ENCODE data around the gene PALB2.

DNA sequence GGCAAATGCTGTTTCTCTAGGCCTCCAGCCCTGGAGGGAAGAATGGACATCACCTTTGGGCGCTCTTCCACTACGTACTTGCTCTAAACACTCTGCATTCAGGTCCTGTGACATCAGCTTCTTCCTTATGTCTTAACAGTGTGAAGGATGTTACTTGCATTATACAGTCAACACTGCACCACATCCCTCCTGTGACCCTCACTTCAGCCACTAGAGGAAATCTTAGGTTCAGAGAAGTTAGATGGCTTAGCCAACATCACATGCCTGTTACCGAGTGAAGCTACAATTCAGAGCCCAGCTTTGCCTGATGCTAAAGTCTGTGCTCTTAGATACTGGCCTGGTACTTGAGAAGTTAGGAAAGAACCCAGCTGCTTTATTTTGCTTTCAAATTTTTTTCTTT lies 65.3 kb downstream of the PALB2 start:
- TF ChIP-seq, protein P1, sequence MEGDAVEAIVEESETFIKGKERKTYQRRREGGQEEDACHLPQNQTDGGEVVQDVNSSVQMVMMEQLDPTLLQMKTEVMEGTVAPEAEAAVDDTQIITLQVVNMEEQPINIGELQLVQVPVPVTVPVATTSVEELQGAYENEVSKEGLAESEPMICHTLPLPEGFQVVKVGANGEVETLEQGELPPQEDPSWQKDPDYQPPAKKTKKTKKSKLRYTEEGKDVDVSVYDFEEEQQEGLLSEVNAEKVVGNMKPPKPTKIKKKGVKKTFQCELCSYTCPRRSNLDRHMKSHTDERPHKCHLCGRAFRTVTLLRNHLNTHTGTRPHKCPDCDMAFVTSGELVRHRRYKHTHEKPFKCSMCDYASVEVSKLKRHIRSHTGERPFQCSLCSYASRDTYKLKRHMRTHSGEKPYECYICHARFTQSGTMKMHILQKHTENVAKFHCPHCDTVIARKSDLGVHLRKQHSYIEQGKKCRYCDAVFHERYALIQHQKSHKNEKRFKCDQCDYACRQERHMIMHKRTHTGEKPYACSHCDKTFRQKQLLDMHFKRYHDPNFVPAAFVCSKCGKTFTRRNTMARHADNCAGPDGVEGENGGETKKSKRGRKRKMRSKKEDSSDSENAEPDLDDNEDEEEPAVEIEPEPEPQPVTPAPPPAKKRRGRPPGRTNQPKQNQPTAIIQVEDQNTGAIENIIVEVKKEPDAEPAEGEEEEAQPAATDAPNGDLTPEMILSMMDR (conservative IDR thresholded peaks at IDR 0.05 in 1 of 2, IDR thresholded peaks at IDR 0.05 in 1 of 2; ENCODE audit: extremely low read depth in 1 of 2, insufficient read depth in 1 of 2, low read depth in 1 of 2, low read length in 2 of 2), result no peak
- TF ChIP-seq EZH2 (IDR thresholded peaks at IDR 0.05; ENCODE audit: borderline replicate concordance, low read length), result no peak
